ENCODE measurements around the gene DIPK1A.

Gene DIPK1A

DNA sequence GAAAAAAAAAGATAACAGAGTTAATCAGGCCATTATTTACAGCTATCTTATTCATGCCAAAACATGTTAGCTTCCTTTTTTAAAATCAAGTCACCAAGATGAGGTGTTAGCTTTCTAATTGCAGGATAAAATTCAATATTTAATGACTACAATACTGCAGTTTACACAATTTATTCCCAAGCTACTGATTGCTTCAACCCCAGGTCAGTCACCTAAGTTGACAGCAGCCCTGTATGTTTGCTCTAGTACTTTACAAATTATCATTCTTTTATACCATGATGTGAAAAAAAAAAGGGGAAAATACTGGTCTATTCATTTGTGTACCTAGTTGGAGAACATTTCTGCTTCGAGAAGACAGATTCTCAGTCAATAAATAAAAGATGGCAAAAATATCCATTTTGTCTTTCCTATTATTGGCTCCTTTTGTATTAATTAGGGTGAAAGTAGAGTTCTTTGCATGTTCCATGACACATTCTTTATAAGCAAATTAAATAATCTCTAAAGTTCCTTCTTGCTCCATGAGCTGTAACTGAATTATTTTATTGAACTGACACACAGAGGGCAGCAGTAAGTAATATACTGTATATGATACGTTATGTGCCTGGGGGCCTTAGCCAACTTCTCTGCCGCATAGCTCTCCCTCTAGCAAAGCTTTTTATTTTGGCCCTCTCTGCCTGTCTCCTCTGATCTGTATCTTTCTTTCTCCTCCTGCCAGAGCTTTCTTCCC lies 48.0 kb downstream of the DIPK1A start:
- ChIA-PET CTCF (interaction anchor here (0.7 to 2.4 kb wide), 11 partner anchors 10 to 122 kb away, joined by 3 to 14 read pairs (median 5); no protein-coding TSS in a partner anchor), POLR2A (no interaction called here)
- no peak for DNase-seq (ENCODE audit: extremely low spot score)
- TF ChIP-seq, protein P1, sequence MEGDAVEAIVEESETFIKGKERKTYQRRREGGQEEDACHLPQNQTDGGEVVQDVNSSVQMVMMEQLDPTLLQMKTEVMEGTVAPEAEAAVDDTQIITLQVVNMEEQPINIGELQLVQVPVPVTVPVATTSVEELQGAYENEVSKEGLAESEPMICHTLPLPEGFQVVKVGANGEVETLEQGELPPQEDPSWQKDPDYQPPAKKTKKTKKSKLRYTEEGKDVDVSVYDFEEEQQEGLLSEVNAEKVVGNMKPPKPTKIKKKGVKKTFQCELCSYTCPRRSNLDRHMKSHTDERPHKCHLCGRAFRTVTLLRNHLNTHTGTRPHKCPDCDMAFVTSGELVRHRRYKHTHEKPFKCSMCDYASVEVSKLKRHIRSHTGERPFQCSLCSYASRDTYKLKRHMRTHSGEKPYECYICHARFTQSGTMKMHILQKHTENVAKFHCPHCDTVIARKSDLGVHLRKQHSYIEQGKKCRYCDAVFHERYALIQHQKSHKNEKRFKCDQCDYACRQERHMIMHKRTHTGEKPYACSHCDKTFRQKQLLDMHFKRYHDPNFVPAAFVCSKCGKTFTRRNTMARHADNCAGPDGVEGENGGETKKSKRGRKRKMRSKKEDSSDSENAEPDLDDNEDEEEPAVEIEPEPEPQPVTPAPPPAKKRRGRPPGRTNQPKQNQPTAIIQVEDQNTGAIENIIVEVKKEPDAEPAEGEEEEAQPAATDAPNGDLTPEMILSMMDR (IDR thresholded peaks at IDR 0.05; ENCODE audit: control extremely low read depth, extremely low read depth, low read depth, missing control alignments): no peak

DNA sequence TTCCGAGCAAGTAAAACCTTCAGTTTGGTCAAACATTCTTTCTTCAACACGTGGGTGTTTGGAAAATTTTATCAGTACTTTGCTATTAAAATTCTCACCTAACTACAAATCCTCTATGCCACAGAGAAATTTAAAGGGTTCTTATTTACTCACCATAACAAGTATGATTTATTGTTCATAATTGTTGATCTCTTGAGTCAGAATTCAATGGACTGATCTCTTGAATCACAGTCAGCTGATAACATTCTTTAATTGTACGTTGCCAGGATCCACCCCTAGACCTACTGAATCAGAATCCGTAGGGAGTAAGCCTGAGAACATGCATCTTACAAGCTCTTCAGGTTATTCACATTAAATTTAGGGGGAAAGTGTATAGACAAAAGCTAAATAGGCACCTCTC lies 51.2 kb downstream of the DIPK1A start:
- no peak for DNase-seq (ENCODE audit: extremely low spot score)
- CTCF ChIA-PET: interaction anchor here (1.3 to 2.2 kb wide), 3 partner anchors 9 to 11 kb away, joined by 3 to 4 read pairs (median 4); no protein-coding TSS in a partner anchor
- POLR2A ChIA-PET: no interaction called here
- TF ChIP-seq, protein P1 (IDR thresholded peaks at IDR 0.05; ENCODE audit: control extremely low read depth, extremely low read depth, low read depth, missing control alignments): no peak

DNA sequence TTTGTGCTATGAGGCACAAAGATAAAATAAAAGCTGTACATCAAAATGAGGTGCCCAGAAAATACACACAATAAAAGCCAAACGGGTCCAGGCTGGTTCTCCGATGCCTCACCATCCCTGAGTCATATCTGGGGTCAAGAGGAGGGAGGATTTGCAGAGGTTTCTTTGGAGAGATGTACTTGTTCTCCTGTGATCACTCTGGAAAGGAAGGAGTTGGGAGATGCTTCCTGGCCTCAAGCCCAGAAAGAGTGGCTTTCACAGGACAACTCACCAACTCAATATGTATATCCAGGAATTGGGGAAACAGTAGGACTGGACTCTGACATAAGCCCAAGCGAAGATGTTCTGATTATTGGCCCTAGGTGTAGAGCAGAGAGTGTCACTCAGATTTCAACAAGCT lies 51.9 kb downstream of the DIPK1A start:
- POLR2A ChIA-PET: no interaction called here
- TF ChIP-seq, protein P1 (IDR thresholded peaks at IDR 0.05; ENCODE audit: control extremely low read depth, extremely low read depth, low read depth, missing control alignments): no peak

DNA sequence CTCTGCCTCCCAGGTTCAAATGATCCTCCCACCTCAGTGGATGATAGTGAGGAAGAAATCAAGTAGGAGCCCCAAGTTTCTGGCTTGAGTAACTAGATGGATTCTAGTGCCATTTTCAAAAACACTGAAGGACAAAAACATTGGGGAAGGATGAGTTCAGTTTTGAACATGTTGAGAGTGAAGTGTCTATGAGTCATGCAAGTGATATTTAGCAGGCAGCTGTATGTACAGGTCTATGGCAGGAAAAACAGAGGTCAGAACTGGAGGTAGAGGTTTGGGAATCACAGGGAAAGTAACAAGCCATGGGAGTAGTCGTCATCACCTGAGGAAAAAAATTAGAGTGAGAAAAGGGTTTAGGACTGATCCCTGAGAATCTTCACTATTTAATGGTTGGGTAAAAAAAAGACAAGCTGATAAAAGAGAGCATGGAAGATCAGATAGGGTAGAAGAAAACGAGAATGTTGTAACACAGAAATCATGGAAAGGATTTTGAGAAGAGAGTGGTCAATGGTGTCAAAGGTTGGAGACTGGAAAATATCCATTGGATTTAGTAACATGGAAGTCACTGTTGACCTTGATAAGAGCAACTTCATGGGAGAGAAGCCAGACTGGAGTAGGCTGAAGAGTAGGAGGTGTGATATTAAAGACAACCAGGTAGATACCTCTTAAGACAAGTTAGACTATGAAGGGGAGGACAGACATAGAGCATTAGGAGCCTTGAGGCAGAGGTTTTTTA lies 53.1 kb downstream of the DIPK1A start:
- TF ChIP-seq, protein P1 (IDR thresholded peaks at IDR 0.05; ENCODE audit: control extremely low read depth, extremely low read depth, low read depth, missing control alignments): no peak
- no peak for DNase-seq (ENCODE audit: extremely low spot score)
- CTCF ChIA-PET: interaction anchor here (1.5 to 2.2 kb wide), 2 partner anchors 9 to 11 kb away, joined by 4 to 5 read pairs; no protein-coding TSS in a partner anchor
- POLR2A ChIA-PET: no interaction called here

More for the DNA sequence above, 51.9 kb downstream of the DIPK1A start:
- CTCF ChIA-PET: interaction anchor here (1.3 to 2.2 kb wide), 4 partner anchors 8 to 10 kb away, joined by 3 to 5 read pairs (median 4); no protein-coding TSS in a partner anchor
- no peak for DNase-seq (ENCODE audit: extremely low spot score)

DNA sequence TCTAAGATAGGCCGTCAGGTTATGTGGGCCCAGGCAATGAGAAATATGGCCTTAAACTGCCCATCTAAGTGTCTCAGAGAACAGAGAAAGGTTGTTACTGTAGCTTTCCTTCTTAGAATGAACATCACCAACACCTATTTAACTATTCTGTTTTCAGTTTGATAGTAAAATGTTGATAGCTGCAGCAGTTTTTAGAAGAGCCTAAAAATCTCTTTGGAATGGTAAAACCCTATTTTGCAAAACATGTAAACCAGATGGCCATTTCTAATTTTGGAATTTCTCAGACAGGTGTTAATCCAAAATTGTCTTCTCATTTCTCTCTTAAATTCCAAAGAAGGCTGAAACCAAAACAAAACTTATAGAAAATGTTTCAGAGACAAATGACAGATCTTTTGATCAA lies 57.5 kb downstream of the DIPK1A start:
- TF ChIP-seq, protein P1 (IDR thresholded peaks at IDR 0.05; ENCODE audit: control extremely low read depth, extremely low read depth, low read depth, missing control alignments): no peak
- ChIA-PET POLR2A (no interaction called here), CTCF (interaction anchor here (1.2 to 3.5 kb wide), 7 partner anchors 19 to 77 kb away, joined by 3 to 11 read pairs (median 6); partner anchors contain the start of gene RPL5)
- no peak for DNase-seq (ENCODE audit: extremely low spot score)

DNA sequence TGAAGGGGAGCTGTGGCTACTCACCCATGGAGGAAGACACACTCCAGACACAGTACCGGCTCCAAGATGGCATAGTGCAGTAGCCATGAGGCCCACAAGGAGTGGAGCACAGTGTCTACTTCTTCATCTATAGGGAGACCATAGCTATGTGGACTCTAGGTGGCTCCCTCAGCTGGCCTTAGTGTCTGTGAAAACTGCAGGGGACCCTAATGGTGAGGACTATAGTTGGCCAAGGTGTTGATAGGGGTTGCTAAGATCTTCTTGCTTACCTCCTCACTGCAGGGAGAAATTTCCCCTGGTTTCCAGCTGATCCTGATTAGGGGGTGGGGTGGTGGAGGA lies 58.9 kb downstream of the DIPK1A start:
- TF ChIP-seq, protein P1 (IDR thresholded peaks at IDR 0.05; ENCODE audit: control extremely low read depth, extremely low read depth, low read depth, missing control alignments): no peak
- ChIA-PET CTCF (interaction anchor here (1.3 to 3.9 kb wide), 9 partner anchors 12 to 92 kb away, joined by 4 to 16 read pairs (median 10); partner anchors contain the start of gene RPL5), POLR2A (no interaction called here)
- DNase-seq (ENCODE audit: extremely low spot score): no peak
